Measurements from ENCODE around the gene ABHD6. TPM values are rescaled to one million over a fixed set of nuclear protein-coding genes. Genes with fewer than 3 reads are reported as not detected.
"Not testable (repeated sequence)": the region's sequence is repeated elsewhere in the genome, so short reads cannot be mapped to it uniquely, and the experiment has no call there.

ABHD6 gene
- total RNA-seq, 1 experiment from 2014 or later: 2.2 TPM

DNA sequence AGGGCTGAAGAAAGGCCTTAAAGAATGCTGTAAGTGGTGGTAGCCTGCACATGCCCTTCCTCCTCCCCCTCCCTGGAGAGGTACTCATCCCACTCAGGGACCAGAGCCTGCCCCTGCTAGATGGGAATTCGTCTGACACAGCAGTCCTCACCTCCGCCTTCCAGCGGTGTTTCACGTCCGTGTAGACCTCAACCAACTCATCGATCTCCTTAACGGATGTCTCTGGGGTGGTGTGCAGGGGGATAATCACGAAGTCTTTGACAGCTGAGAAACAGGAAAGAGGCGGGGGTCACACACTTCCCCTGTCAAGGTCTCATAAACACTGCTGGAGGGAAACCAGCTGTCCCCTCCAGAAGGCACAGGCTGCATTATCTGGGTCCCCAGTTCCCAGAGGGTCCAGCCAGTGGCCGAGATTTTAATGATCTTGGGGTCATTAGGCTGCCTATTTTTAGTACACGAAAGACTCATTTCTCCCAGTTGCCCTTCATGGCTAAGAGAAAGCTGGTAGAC is 36.7 kb upstream of the ABHD6 start:
- no peak overlapping the region for H4K91ac ChIP-seq (ENCODE audit: insufficient read length, low read depth, low read length)
- H3K4me2 ChIP-seq (ENCODE audit: insufficient read depth, insufficient read length, low read length): no peak overlapping the region
- no peaks in the 10 kb centered on the region for H3K27me3 ChIP-seq (ENCODE audit: insufficient read depth, low read length)
- no peak overlapping the region for H4K5ac ChIP-seq (ENCODE audit: insufficient read length, low read depth, low read length)
- no peak overlapping the region for H2AFZ ChIP-seq (ENCODE audit: low read length)
- no peaks in the 10 kb centered on the region for H3K9me3 ChIP-seq (ENCODE audit: control insufficient read depth, low read depth, low read length)
- no peak overlapping the region for H2BK5ac ChIP-seq (ENCODE audit: insufficient read length, low read length)
- H3K56ac ChIP-seq (ENCODE audit: insufficient read length, low read depth, low read length): no peak overlapping the region
- no peaks in the 10 kb centered on the region for H4K20me1 ChIP-seq (ENCODE audit: control insufficient read depth, insufficient read depth, insufficient read length)
- no peak overlapping the region for H2BK12ac ChIP-seq (ENCODE audit: insufficient read length, low read depth, low read length)
- no peaks in the 10 kb centered on the region for H3K4me1 ChIP-seq (ENCODE audit: insufficient read depth, low read length)
- no CpG with 5 or more reads among the region's 11 CpGs for WGBS (ENCODE audit: extremely low coverage, insufficient read length, low lambda C conversion rate)
- H2BK20ac ChIP-seq (ENCODE audit: low read depth, low read length, poor library complexity, severe bottlenecking): no peak overlapping the region
- H3K14ac ChIP-seq (ENCODE audit: insufficient read depth, low read length): no peak overlapping the region
- Mint-ChIP-seq H3K27ac (no peak overlapping the region), H3K4me3 (no peak overlapping the region), H3K36me3 (ENCODE audit: insufficient read depth in 1 of 3, low read depth in 3 of 3) (no peaks in the 10 kb centered on the region), H3K4me1 (no peaks in the 10 kb centered on the region), H3K9me3 (no peaks in the 10 kb centered on the region; a peak in 2 of 5 replicates), H3K27me3 (ENCODE audit: low read depth) (peaks cover 7% of the 10 kb centered on the region)
- H2AK5ac ChIP-seq (ENCODE audit: insufficient read length, low read length): no peak overlapping the region
- H3K23me2 ChIP-seq (ENCODE audit: insufficient read length, low read depth, low read length, poor library complexity, severe bottlenecking): no peaks in the 10 kb centered on the region
- no peak overlapping the region for H2BK120ac ChIP-seq (ENCODE audit: low read depth, low read length, poor library complexity, severe bottlenecking)
- no peak overlapping the region for H3K23ac ChIP-seq (ENCODE audit: insufficient read length, low read depth, low read length)
- no peaks in the 10 kb centered on the region for H3K79me2 ChIP-seq (ENCODE audit: insufficient read depth, low read length)
- no peaks in the 10 kb centered on the region for H3K79me1 ChIP-seq (ENCODE audit: insufficient read depth, low read depth, low read length, poor library complexity, severe bottlenecking)
- H3T11ph ChIP-seq (ENCODE audit: low read length): no peak overlapping the region
- no peak overlapping the region for H3K9ac ChIP-seq (ENCODE audit: extremely low read depth, insufficient read length, low read length)
- H3K18ac ChIP-seq (ENCODE audit: insufficient read length, low read depth, low read length): no peak overlapping the region
- H2BK15ac ChIP-seq (ENCODE audit: low read depth, low read length): no peak overlapping the region
- H3K4ac ChIP-seq (ENCODE audit: low read depth, low read length): no peak overlapping the region
- no peak for DNase-seq
- no peak overlapping the region for H3K27ac ChIP-seq (ENCODE audit: insufficient read length, low read depth, low read length)
- TF ChIP-seq, protein P1, sequence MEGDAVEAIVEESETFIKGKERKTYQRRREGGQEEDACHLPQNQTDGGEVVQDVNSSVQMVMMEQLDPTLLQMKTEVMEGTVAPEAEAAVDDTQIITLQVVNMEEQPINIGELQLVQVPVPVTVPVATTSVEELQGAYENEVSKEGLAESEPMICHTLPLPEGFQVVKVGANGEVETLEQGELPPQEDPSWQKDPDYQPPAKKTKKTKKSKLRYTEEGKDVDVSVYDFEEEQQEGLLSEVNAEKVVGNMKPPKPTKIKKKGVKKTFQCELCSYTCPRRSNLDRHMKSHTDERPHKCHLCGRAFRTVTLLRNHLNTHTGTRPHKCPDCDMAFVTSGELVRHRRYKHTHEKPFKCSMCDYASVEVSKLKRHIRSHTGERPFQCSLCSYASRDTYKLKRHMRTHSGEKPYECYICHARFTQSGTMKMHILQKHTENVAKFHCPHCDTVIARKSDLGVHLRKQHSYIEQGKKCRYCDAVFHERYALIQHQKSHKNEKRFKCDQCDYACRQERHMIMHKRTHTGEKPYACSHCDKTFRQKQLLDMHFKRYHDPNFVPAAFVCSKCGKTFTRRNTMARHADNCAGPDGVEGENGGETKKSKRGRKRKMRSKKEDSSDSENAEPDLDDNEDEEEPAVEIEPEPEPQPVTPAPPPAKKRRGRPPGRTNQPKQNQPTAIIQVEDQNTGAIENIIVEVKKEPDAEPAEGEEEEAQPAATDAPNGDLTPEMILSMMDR (conservative IDR thresholded peaks at IDR 0.05): no peak
- H4K8ac ChIP-seq (replicated peaks; ENCODE audit: insufficient read length, low read depth, low read length): no peak overlapping the region

DNA sequence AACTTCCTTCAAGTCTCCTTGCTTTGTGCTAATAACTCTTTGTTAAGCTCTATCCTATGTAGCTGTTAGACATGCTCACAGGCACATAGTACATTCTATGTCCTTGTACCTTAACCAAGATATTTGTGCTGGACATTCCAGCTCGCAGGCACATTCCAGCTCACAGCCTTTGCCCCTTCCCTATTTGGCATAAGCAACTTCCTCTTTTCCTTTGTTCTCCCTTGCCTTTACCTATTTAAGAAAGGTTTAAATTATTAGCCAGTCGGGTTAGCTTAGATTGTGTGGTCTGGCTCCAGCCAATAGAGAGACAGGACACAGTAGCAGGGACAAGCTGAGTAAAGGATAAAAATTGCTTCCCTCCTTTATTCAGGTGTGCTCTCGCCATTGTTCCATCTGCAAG is 36.1 kb upstream of the ABHD6 start:
- no CpG with 5 or more reads among the region's 3 CpGs for WGBS (ENCODE audit: extremely low coverage, insufficient read length, low lambda C conversion rate)
- not testable (repeated sequence) for H3K27ac Mint-ChIP-seq

More for the DNA sequence above, 36.1 kb upstream of the ABHD6 start:
- H3K36me3 Mint-ChIP-seq (ENCODE audit: insufficient read depth in 1 of 3, low read depth in 3 of 3); H3K4me2 ChIP-seq (ENCODE audit: insufficient read depth, insufficient read length, low read length); H2BK12ac ChIP-seq (ENCODE audit: insufficient read length, low read depth, low read length); H3K9me3 ChIP-seq (ENCODE audit: control insufficient read depth, low read depth, low read length); H4K20me1 ChIP-seq (ENCODE audit: control insufficient read depth, insufficient read depth, insufficient read length); H3K27ac ChIP-seq (ENCODE audit: insufficient read length, low read depth, low read length); H3K27me3 ChIP-seq (ENCODE audit: insufficient read depth, low read length); DNase-seq; H3K27me3 Mint-ChIP-seq (ENCODE audit: low read depth); H3K79me2 ChIP-seq (ENCODE audit: insufficient read depth, low read length); H3K79me1 ChIP-seq (ENCODE audit: insufficient read depth, low read depth, low read length, poor library complexity, severe bottlenecking); H2BK20ac ChIP-seq (ENCODE audit: low read depth, low read length, poor library complexity, severe bottlenecking); H4K8ac ChIP-seq (replicated peaks; ENCODE audit: insufficient read length, low read depth, low read length); H3K23me2 ChIP-seq (ENCODE audit: insufficient read length, low read depth, low read length, poor library complexity, severe bottlenecking); H2AK5ac ChIP-seq (ENCODE audit: insufficient read length, low read length); H3K9ac ChIP-seq (ENCODE audit: extremely low read depth, insufficient read length, low read length); H4K91ac ChIP-seq (ENCODE audit: insufficient read length, low read depth, low read length); H3K23ac ChIP-seq (ENCODE audit: insufficient read length, low read depth, low read length); H3K9me3 Mint-ChIP-seq; H3K4me3 Mint-ChIP-seq; H3K18ac ChIP-seq (ENCODE audit: insufficient read length, low read depth, low read length); H3K56ac ChIP-seq (ENCODE audit: insufficient read length, low read depth, low read length); H2BK120ac ChIP-seq (ENCODE audit: low read depth, low read length, poor library complexity, severe bottlenecking); H3K14ac ChIP-seq (ENCODE audit: insufficient read depth, low read length); H4K5ac ChIP-seq (ENCODE audit: insufficient read length, low read depth, low read length); H3K4ac ChIP-seq (ENCODE audit: low read depth, low read length); H3K4me1 Mint-ChIP-seq; H3T11ph ChIP-seq (ENCODE audit: low read length); H2AFZ ChIP-seq (ENCODE audit: low read length); H2BK5ac ChIP-seq (ENCODE audit: insufficient read length, low read length); H3K4me1 ChIP-seq (ENCODE audit: insufficient read depth, low read length); H2BK15ac ChIP-seq (ENCODE audit: low read depth, low read length): not testable (repeated sequence)

Measured in H9 (cell line).